Upper lobe of left lung (tissue), 6 donors: ENCODE results near the gene COASY. TPM values are rescaled to one million over a fixed set of nuclear protein-coding genes. Genes with fewer than 3 reads are reported as not detected.

Experiments used
- ATAC-seq, 2 donors: fragments of 200-7000 bp; cut with Tn5 transposase; one replicate each; pipeline ENCODE4 v1.9.1; 2022; ENCODE audit warnings: mild to moderate bottlenecking in 2 of 2, moderate library complexity in 2 of 2; ENCODE audit not compliant: low FRiP score in 2 of 2
- DNase-seq, 2 donors: peaks; one replicate each; pipeline ENCODE4 v3.0.0-alpha.2; 2019 to 2020
- H3K27ac ChIP-seq, 4 donors: fragments of 200-600 bp; sonication (generic); one replicate each; pipeline ENCODE4 v1.5.1; 2016 to 2019
- H3K27me3 ChIP-seq, 4 donors: fragments of 200-600 bp; sonication (generic); one replicate each; pipeline ENCODE4 v1.5.1; 2017 to 2019
- H3K36me3 ChIP-seq, 4 donors: fragments of 200-600 bp; sonication (generic); one replicate each; pipeline ENCODE4 v1.5.1; 2016 to 2019
- H3K4me1 ChIP-seq, 4 donors: fragments of 200-600 bp; sonication (generic); one replicate each; pipeline ENCODE4 v1.5.1; 2018 to 2019
- H3K4me3 ChIP-seq, 4 donors: fragments of 200-600 bp; sonication (generic); one replicate each; pipeline ENCODE4 v1.5.1; 2017 to 2019; ENCODE audit warnings: mild to moderate bottlenecking in 2 of 4, moderate library complexity in 1 of 4
- H3K9me3 ChIP-seq, 4 donors: fragments of 200-600 bp; sonication (generic); one replicate each; pipeline ENCODE4 v1.5.1; 2018 to 2019
- EP300 ChIP-seq, 4 donors: sonication (generic); formaldehyde crosslinking; IDR thresholded peaks; one replicate each; pipeline ENCODE4 v1.5.1; 2017; ENCODE audit warnings: antibody characterized with exemption in 4 of 4, control low read depth in 2 of 4
- POLR2A ChIP-seq, 4 donors: fragments of 450-650 bp; IDR thresholded peaks; one replicate each; pipeline ENCODE4 v1.5.1; 2016 to 2017; ENCODE audit warnings: antibody characterized with exemption in 4 of 4, mild to moderate bottlenecking in 2 of 4
- POLR2AphosphoS5 ChIP-seq, 2 donors: sonication (generic); formaldehyde crosslinking; IDR thresholded peaks; one replicate each; pipeline ENCODE4 v1.5.1; 2017; ENCODE audit warnings: antibody characterized with exemption in 2 of 2
- WGBS, 2 donors: methylation state at CpG; one replicate each; pipeline ENCODE4 v1.1.5; 2017 to 2018; 5-methylcytosine and 5-hydroxymethylcytosine counted together
- total RNA-seq, 6 donors: library from RNA; depleted of rRNA in 4 of 6; stranded (reverse); fragments of >200 nt in 4 of 6; gene quantifications; one replicate each; pipeline versions ENCODE4 v1.1.0 to v1.2.1, GENCODE V29; 2016 to 2021
- TF ChIP-seq, protein P1 (sequence below), 6 experiments: fragments of 450-650 bp in 4 of 6; fragments of 200-600 bp in 2 of 6; sonication (generic) in 2 of 6; IDR thresholded peaks; one replicate each; pipeline ENCODE4 v1.5.1; 2016 to 2019; ENCODE audit warnings: antibody characterized with exemption in 6 of 6
- donor health status: DM: no; HTN: no; CAD: no; lungs with moderate emphysema.
- donor health status: DM: no; HTN: yes; CAD: no; lungs with severe emphysema.

Gene COASY
- total RNA-seq, 6 donors from 2014 or later = 34.7 to 71.1 (median 51.4) TPM

DNA sequence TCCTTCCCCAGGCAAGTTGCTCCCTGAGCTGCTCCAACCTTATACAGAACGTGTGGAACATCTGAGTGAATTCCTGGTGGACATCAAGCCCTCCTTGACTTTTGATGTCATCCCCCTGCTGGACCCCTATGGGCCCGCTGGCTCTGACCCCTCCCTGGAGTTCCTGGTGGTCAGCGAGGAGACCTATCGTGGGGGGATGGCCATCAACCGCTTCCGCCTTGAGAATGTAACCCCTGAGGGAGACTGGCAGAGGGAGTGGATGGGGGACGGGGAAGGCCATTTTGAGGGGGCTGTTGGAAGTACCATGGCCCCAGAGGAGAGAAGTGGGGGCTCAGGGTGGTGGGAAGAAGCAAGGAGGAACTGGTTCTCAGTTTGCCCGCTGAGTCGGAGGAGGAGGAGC, 2.0 kb downstream of the COASY start:
- peaks cover 53 to 79% (median 55%) of the 10 kb centered on the region in 4 donors for H3K4me1 ChIP-seq

DNA sequence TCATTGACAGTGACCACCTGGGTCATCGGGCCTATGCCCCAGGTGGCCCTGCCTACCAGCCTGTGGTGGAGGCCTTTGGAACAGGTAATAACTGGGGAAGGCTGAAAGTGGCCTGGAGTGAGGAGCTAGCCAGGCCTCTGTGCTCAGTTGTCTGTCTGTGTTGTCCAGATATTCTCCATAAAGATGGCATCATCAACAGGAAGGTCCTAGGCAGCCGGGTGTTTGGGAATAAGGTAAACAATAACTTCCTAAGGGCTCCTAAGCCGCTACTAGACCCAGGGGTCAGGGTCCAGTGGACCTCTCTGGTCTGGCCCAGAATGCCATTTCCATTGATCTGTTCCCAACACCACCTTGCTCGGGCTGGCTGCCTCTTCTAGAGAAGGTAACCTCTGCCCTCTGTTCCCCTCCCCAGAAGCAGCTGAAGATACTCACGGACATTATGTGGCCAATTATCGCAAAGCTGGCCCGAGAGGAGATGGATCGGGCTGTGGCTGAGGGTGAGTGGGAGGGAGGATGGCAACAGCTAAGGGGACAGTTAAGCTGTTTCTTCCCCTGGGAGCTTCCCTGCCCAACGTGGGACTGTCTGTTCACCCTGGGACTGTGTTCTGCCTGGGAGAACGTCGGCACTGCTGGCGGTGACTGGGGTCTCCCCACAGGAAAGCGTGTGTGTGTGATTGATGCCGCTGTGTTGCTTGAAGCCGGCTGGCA, 3.0 kb downstream of the COASY start:
- ATAC-seq (no peak), DNase-seq (no peak)
- no peaks in the 10 kb centered on the region for H3K27me3 ChIP-seq
- TF ChIP-seq POLR2AphosphoS5 (IDR thresholded peaks at IDR 0.05) (no peak), POLR2A (IDR thresholded peaks at IDR 0.05) (no peak)
- H3K4me3 ChIP-seq = no peak overlapping the region
- H3K9me3 ChIP-seq = no peaks in the 10 kb centered on the region
- peaks cover 6 to 44% (median 37%) of the 10 kb centered on the region in 4 donors for H3K36me3 ChIP-seq
- 90 to 95% methylated on average over 12 to 15 of the region's 15 CpGs for WGBS, 2 donors
- H3K4me1 ChIP-seq = peaks cover 51 to 73% (median 54%) of the 10 kb centered on the region in 4 donors
- H3K27ac ChIP-seq = peak overlapping the region in 3 of 4 donors; percentile 18 to 96 (median 25)

More for the DNA sequence above, 2.0 kb downstream of the COASY start:
- Histone ChIP-seq H3K27me3 (no peaks in the 10 kb centered on the region), H3K4me3 (peak overlapping the region in 1 of 4 donors; percentile 69), H3K27ac (peak overlapping the region; percentile 18 to 96 (median 88)), H3K9me3 (no peaks in the 10 kb centered on the region), H3K36me3 (peaks cover 0 to 34% (median 26%) of the 10 kb centered on the region in 4 donors)
- whole genome bisulfite sequencing, 2 donors = 86 to 87% methylated on average over 9 of the region's 9 CpGs
- no peak for DNase-seq
- no peak for ATAC-seq
- TF ChIP-seq, protein P1, sequence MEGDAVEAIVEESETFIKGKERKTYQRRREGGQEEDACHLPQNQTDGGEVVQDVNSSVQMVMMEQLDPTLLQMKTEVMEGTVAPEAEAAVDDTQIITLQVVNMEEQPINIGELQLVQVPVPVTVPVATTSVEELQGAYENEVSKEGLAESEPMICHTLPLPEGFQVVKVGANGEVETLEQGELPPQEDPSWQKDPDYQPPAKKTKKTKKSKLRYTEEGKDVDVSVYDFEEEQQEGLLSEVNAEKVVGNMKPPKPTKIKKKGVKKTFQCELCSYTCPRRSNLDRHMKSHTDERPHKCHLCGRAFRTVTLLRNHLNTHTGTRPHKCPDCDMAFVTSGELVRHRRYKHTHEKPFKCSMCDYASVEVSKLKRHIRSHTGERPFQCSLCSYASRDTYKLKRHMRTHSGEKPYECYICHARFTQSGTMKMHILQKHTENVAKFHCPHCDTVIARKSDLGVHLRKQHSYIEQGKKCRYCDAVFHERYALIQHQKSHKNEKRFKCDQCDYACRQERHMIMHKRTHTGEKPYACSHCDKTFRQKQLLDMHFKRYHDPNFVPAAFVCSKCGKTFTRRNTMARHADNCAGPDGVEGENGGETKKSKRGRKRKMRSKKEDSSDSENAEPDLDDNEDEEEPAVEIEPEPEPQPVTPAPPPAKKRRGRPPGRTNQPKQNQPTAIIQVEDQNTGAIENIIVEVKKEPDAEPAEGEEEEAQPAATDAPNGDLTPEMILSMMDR (IDR thresholded peaks at IDR 0.05) = no peak
- TF ChIP-seq POLR2A (IDR thresholded peaks at IDR 0.05) (no peak), POLR2AphosphoS5 (IDR thresholded peaks at IDR 0.05) (no peak), EP300 (IDR thresholded peaks at IDR 0.05) (no peak)

DNA sequence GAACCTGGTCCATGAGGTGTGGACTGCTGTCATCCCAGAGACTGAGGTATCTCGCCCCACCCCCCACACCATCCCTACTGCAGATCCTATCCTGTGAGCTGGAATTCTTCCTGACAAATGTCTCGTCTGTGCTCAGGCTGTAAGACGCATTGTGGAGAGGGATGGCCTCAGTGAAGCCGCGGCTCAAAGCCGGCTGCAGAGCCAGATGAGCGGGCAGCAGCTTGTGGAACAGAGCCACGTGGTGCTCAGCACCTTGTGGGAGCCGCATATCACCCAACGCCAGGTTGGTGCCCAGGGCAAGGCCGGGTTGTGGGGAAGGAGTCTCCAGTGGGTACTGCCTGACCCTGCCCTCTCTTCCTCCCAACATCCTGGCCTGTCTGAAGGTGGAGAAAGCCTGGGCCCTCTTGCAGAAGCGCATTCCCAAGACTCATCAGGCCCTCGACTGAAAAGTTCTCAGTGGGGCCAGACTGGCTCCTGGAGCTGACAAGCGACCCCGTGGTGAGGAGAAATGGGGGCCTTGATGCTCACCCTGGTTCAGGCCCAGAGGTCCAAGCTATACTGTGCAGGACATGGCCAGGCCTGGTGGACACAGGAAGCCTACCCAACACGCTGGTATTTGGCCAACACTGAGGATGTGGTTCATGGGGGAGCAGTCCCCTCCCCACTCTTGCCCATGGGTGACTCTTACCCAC, 3.7 kb downstream of the COASY start:
- DNase-seq (no peak), ATAC-seq (no peak)
- WGBS, 2 donors = 95 to 97% methylated on average over 4 to 12 of the region's 16 CpGs
- Histone ChIP-seq H3K27me3 (no peaks in the 10 kb centered on the region), H3K4me3 (peak overlapping the region in 1 of 4 donors; percentile 91), H3K9me3 (no peaks in the 10 kb centered on the region), H3K4me1 (peaks cover 51 to 66% (median 54%) of the 10 kb centered on the region in 4 donors), H3K36me3 (peaks cover 10 to 51% (median 44%) of the 10 kb centered on the region in 4 donors), H3K27ac (peak overlapping the region; percentile 96 to 99 (median 97))
- no peak for TF ChIP-seq POLR2AphosphoS5 (IDR thresholded peaks at IDR 0.05)
- TF ChIP-seq POLR2A (IDR thresholded peaks at IDR 0.05) = no peak
- no peak for TF ChIP-seq EP300 (IDR thresholded peaks at IDR 0.05)
- TF ChIP-seq, protein P1 (IDR thresholded peaks at IDR 0.05) = no peak

- H3K27ac ChIP-seq = peak overlapping the region; percentile 96 to 99 (median 97)
- H3K27me3 ChIP-seq = no peaks in the 10 kb centered on the region
- peaks cover 15 to 58% (median 50%) of the 10 kb centered on the region in 4 donors for H3K36me3 ChIP-seq
- no peak for ATAC-seq
- H3K4me1 ChIP-seq = peaks cover 52 to 66% (median 54%) of the 10 kb centered on the region in 4 donors
- H3K9me3 ChIP-seq = no peaks in the 10 kb centered on the region
- no peak for DNase-seq
- WGBS, 2 donors = 53 to 77% methylated on average over 10 to 12 of the region's 28 CpGs
- H3K4me3 ChIP-seq = peak overlapping the region; percentile 8 to 95 (median 90)
- TF ChIP-seq, protein P1 (IDR thresholded peaks at IDR 0.05) = no peak
- TF ChIP-seq POLR2A (IDR thresholded peaks at IDR 0.05) (no peak), EP300 (IDR thresholded peaks at IDR 0.05) (no peak), POLR2AphosphoS5 (IDR thresholded peaks at IDR 0.05) (no peak)
Observed at GRCh38 chr17:42566215-42566882, 4.4 kb downstream of the COASY start.
